ENCODE data around the gene PDILT.

DNA sequence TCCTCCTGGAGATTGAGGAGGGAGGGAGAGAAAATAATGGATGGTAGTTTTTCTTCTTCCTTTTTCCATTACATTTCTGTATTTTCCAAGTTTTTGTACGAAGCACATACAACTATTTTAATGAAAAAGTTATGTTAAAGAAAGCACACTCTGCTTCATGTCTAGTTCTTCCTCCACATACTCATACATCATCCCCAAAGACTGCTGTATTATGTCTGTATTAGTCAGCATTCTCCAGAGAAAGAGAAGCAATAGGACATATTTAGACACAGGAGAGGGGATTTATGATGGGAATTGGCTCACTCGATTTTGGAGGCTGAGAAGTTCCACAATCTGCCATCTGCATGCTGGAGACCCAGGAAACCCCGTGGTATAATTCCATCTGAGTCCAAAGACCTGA is 36.7 kb upstream of the PDILT start:
- TF ChIP-seq, protein P1, sequence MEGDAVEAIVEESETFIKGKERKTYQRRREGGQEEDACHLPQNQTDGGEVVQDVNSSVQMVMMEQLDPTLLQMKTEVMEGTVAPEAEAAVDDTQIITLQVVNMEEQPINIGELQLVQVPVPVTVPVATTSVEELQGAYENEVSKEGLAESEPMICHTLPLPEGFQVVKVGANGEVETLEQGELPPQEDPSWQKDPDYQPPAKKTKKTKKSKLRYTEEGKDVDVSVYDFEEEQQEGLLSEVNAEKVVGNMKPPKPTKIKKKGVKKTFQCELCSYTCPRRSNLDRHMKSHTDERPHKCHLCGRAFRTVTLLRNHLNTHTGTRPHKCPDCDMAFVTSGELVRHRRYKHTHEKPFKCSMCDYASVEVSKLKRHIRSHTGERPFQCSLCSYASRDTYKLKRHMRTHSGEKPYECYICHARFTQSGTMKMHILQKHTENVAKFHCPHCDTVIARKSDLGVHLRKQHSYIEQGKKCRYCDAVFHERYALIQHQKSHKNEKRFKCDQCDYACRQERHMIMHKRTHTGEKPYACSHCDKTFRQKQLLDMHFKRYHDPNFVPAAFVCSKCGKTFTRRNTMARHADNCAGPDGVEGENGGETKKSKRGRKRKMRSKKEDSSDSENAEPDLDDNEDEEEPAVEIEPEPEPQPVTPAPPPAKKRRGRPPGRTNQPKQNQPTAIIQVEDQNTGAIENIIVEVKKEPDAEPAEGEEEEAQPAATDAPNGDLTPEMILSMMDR (IDR thresholded peaks at IDR 0.05; ENCODE audit: low read length), result no peak
- TF ChIP-seq EZH2 (IDR thresholded peaks at IDR 0.05; ENCODE audit: borderline replicate concordance, low read length), result no peak

Data from OCI-LY1 (cell line).